Stimulated activated naive CD8-positive, alpha-beta T cell treated with anti-CD3 and anti-CD28 coated beads, Interleukin-15, Interleukin-2, amounts not matched to agents 100 ng/mL and 50 ng/mL, for 24 hours (primary cell): ENCODE data around the gene HOXD10.

Experiments used
- H3K27ac Mint-ChIP-seq: one replicate; pipeline ENCODE4 v1.8.0; 2021; ENCODE audit warnings: mild to moderate bottlenecking, mixed read lengths
- H3K27me3 Mint-ChIP-seq: one replicate; pipeline ENCODE4 v1.8.0; 2021; ENCODE audit warnings: mixed read lengths
- H3K36me3 Mint-ChIP-seq: one replicate; pipeline ENCODE4 v1.8.0; 2021; ENCODE audit warnings: low read depth, mixed read lengths
- H3K4me1 Mint-ChIP-seq: one replicate; pipeline ENCODE4 v1.8.0; 2021; ENCODE audit warnings: low read depth, mixed read lengths
- H3K4me3 Mint-ChIP-seq: one replicate; pipeline ENCODE4 v1.8.0; 2021; ENCODE audit warnings: mild to moderate bottlenecking, mixed read lengths
- H3K9me3 Mint-ChIP-seq: one replicate; pipeline ENCODE4 v1.8.0; 2021; ENCODE audit warnings: mixed read lengths

HOXD10 gene

GRCh38 chr2:176167398-176167797 is 50.8 kb downstream of the HOXD10 start:
- Mint-ChIP-seq H3K36me3 (peaks cover 8% of the 10 kb centered on the region), H3K9me3 (peaks cover 8% of the 10 kb centered on the region), H3K27ac (no peak overlapping the region), H3K4me1 (peaks cover 6% of the 10 kb centered on the region), H3K4me3 (no peak overlapping the region), H3K27me3 (peaks cover 80% of the 10 kb centered on the region)

GRCh38 chr2:176169181-176169580 is 52.6 kb downstream of the HOXD10 start:
- H3K27ac Mint-ChIP-seq = no peak overlapping the region
- peaks cover 7% of the 10 kb centered on the region for H3K4me1 Mint-ChIP-seq
- H3K9me3 Mint-ChIP-seq = peaks cover 1% of the 10 kb centered on the region
- peaks cover 83% of the 10 kb centered on the region for H3K27me3 Mint-ChIP-seq
- no peak overlapping the region for H3K4me3 Mint-ChIP-seq
- H3K36me3 Mint-ChIP-seq = peaks cover 3% of the 10 kb centered on the region
